Measurements from ENCODE around the gene EXOC3L1. TPM values are rescaled to one million over a fixed set of nuclear protein-coding genes. Genes with fewer than 3 reads are reported as not detected.
A peak's percentile ranks its signal among the peaks of the same experiment; 100 is the strongest.

EXOC3L1 gene
- total RNA-seq, 2 donors from 2014 or later = 0.36 TPM; not detected in 1

DNA sequence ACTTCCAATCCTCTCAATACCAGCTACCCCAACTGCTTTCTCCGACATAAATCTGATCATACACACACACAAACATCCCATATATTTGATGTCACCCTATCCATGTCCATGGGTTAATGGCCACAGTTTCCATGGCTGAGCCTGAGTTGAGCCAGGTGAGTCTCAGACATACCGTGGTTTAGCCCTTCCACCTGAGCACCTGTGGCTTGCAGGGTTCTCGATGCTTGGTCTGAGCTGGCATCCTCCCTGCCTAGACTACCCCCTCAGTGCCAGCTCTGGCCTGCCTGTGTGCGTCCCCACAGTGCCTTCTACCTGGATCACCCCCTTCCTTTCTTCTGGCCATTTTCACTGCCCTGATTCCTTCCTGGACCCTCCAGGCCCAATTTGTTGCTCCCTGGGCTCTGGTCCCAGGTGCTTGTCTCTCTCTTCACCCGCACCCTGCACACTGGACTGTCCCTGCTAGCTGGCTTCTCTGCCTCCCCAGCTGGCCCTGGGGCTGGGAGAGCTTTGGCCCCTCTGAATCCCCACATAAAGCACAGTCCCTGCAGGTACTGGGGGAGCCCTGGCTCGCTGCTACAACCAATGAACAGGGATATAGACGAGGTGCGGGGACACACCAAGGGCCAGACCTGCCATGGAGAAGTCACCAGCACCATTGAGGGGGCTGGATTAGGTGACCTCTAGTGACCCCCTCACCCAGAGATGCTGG, 16.3 kb upstream of the EXOC3L1 start:
- Mint-ChIP-seq H3K27ac (peak overlapping the region; percentile 26 to 37), H3K36me3 (no peaks in the 10 kb centered on the region), H3K9me3 (no peaks in the 10 kb centered on the region)
- DNase-seq (ENCODE audit: low spot score in 2 of 2) = no peak
- ATAC-seq = no peak

DNA sequence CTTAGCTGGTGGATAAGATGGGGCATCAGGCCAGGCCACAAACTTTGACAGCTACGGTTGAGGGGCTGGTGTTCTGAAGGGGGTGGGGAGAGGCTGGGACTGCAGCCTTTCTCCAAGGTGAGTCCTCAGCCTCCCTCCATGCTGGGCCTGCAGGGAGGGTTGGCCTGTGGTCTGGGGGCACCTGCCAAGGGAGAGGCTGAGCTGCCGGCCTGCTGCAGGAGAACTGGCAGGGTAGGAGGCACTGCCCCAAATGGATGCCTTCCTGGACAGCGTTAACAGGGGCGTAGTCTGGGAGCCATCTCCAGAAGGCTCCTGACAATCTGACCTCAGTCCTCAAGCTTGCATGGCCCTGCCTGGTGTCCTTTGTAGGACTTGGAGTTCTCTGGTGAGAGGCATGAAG, 14.1 kb upstream of the EXOC3L1 start:
- ATAC-seq (no peak), DNase-seq (ENCODE audit: low spot score in 2 of 2) (no peak)
- peak overlapping the region in 1 of 2 donors; percentile 26 for H3K27ac Mint-ChIP-seq
- H3K9me3 Mint-ChIP-seq = no peaks in the 10 kb centered on the region
- no peaks in the 10 kb centered on the region for H3K36me3 Mint-ChIP-seq

DNA sequence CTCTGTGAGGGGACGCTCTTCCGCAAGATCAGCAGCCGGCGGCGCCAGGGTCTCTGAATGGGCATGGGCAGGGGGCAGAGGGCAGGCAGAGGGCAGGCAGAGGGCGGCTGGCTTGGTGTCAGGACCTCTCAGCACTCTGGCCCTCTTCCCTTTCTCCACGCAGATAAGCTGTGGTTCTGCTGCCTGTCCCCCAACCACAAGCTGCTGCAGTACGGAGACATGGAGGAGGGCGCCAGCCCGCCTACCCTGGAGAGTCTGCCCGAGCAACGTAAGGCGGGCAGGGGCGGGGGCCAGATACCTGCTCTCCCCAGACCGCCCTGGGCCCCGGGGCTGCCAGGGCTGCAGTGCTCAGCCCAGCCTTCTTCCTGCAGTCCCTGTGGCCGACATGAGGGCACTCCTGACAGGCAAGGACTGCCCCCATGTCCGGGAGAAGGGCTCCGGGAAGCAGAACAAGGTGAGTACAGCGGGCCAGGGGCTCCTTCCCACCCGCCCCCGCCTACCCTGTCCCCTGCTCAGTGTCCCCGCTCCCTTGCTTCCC, 13.1 kb upstream of the EXOC3L1 start:
- no peak for ATAC-seq
- H3K36me3 Mint-ChIP-seq = no peaks in the 10 kb centered on the region
- DNase-seq (ENCODE audit: low spot score in 2 of 2) = no peak
- no peak overlapping the region for H3K27ac Mint-ChIP-seq
- H3K9me3 Mint-ChIP-seq = no peaks in the 10 kb centered on the region

DNA sequence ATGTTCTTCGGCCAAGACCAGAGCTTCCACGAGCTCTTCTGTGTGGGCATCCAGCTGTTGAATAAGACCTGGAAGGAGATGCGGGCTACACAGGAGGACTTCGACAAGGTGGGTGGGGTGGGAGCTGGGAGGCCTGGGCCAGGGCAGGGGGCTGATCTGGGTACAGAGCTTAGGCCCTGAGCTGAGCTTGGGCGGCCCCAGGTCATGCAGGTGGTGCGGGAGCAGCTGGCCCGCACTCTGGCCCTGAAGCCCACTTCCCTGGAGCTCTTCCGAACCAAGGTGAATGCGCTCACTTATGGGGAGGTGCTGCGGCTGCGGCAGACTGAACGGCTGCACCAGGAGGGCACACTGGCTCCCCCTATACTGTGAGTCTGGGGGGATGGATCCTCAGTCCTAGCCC, 12.5 kb upstream of the EXOC3L1 start:
- DNase-seq (ENCODE audit: low spot score in 2 of 2) (no peak), ATAC-seq (no peak)
- H3K9me3 Mint-ChIP-seq = no peaks in the 10 kb centered on the region
- H3K27ac Mint-ChIP-seq = no peak overlapping the region
- no peaks in the 10 kb centered on the region for H3K36me3 Mint-ChIP-seq

DNA sequence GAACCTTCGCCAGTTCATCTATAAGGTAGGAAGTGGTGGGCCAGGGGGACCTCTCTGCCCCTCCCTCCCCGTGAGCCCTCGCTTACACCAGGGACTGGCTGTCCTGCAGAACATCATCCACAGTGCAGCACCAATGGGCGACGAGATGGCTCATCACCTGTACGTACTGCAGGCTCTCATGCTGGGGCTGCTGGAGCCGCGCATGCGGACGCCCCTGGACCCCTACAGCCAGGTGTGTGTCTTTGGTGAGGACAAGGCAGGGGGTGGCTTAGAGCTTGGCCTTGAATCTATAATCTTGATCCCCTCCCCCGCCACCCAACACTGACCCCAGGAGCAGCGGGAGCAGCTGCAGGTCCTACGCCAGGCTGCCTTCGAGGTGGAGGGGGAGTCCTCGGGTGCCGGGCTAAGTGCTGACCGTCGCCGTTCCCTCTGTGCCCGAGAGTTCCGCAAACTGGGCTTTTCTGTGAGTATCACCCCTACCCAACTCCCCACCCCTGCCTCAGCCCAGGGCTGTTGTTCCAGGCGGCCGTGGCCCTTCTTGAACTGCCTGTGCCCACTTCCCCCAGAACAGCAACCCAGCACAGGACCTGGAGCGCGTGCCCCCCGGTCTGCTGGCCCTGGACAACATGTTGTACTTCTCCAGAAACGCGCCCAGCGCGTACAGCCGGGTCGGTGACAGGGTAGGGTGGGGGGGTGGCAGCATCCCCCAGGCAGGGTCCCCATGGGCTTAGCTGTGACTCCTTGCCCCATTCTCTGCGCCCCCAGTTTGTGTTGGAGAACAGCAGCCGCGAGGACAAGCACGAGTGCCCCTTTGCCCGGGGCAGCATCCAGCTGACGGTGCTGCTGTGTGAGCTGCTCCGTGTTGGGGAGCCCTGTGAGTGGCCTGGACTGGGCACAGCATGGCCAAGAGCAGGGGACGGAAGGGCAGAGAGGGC, 11.7 kb upstream of the EXOC3L1 start:
- peaks cover 3 to 4% of the 10 kb centered on the region in 2 donors for H3K36me3 Mint-ChIP-seq
- H3K27ac Mint-ChIP-seq = no peak overlapping the region
- no peaks in the 10 kb centered on the region for H3K9me3 Mint-ChIP-seq
- no peak for ATAC-seq
- no peak for DNase-seq (ENCODE audit: low spot score in 2 of 2)

DNA sequence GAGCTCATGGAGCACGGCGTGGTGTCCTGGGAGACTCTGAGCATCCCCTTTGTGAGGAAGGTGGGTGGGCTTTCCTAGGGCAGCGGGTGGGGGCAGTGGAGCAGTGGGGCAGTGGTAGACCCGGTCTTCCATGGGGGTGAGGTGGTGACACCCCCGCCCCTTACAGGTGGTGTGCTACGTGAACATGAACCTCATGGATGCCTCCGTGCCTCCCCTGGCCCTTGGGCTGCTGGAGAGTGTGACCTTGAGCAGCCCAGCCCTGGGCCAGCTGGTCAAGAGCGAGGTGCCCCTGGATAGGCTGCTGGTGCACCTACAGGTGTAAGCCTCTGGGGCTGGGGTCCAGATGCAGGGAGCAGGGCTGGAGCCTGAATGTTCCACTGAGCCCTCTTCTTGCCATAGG, 10.6 kb upstream of the EXOC3L1 start:
- DNase-seq (ENCODE audit: low spot score in 2 of 2) = no peak
- Mint-ChIP-seq H3K9me3 (no peaks in the 10 kb centered on the region), H3K36me3 (peaks cover 12 to 16% of the 10 kb centered on the region in 2 donors), H3K27ac (no peak overlapping the region)
- ATAC-seq = no peak

DNA sequence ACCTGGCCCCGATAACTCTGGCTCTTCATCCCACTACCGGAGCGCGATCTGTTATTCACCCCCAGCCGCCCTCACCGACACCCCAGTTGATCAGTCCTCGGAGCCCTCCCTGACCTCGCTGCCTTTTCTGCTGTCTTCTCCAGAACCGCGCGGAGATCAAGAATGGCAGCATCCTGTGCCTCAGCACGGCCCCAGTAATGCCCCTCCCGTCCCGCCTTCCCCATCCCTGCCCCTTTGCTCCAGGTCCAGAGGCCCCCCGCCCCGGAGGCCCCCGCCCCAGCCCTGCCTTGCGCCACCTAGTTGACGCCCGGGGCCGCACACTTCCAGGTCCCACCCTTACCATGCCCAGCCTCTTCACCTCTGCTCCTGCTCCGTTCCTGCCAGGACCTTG, 9.9 kb upstream of the EXOC3L1 start:
- no peak overlapping the region for H3K27ac Mint-ChIP-seq
- DNase-seq (ENCODE audit: low spot score in 2 of 2) = no peak

DNA sequence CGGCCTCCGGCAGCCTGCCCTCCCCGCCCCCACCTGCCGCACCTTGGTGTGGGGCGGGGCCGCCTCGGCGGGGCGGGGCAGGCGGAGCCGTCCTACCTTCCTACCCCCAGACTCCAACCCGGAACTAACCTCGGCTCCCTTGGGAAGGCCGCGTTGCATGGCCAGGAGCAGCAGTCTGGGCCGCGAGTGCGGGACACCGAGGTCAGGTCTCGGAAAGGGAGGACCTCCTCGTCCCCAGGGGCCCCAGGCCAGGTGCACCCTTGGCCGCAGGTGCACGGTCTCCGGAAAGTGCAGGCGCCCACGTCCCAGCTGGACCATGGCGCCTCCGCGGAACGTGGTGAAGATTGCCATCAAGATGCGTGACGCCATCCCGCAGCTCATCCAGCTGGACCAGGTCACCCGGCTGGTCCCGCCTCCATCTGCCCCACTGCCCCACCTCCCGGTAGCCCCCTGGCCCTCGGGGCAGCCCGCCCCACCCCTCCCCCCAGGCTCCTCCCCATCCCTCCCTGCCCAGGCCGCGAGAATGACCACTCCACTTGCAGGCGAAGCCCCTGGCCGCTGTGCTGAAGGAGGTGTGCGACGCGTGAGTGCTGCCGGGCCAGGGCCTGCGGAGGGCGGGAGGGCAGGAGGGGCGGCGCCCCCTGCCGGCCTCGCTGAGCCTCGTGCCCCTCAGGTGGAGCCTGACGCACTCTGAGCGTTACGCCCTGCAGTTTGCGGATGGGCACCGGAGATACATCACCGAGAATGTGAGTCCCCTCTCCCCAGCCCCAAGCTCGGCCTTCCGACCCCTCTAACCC, 9.3 kb upstream of the EXOC3L1 start, which contains the start of gene ELMO3:
TSS of gene ELMO3 (plus strand) at position 121 of the 797 bp plus-strand sequence. CDS start at position 317, 196 bp downstream.
- peak within 1 kb of the TSS in 1 of 2 donors; percentile 82 for H3K27ac Mint-ChIP-seq
- ATAC-seq (no peak), DNase-seq (ENCODE audit: low spot score in 2 of 2) (no peak)
- peaks cover 14 to 17% of the 10 kb centered on the region in 2 donors for H3K36me3 Mint-ChIP-seq
- H3K9me3 Mint-ChIP-seq = no peaks in the 10 kb centered on the region

More for the DNA sequence above, 9.9 kb upstream of the EXOC3L1 start:
- H3K36me3 Mint-ChIP-seq = peaks cover 12 to 16% of the 10 kb centered on the region in 2 donors
- no peak for ATAC-seq
- H3K9me3 Mint-ChIP-seq = no peaks in the 10 kb centered on the region

DNA sequence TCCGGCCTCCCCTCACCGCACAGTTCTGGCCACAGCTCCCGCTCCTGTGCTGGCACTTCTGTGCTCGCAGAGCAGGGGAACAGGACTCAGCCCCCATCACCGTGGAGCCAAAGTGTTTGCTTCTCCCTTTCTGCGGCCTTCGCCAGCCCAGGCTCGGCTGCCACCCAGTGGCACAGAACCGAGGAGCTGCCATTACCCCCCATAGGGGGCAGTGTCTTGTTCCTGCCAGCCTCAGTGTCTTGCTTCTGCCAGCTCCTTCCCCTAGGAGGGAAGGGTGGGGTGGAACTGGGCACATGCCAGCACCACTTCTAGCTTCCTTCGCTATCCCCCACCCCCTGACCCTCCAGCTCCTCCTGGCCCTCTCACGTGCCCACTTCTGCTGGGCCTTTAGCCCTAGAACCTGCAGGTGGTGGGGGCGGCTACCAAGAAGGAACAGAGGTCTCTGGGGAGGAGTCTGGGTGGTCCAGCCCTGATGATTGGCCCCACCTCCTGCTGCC, 8.3 kb upstream of the EXOC3L1 start:
- H3K27ac Mint-ChIP-seq = peak overlapping the region in 1 of 2 donors; percentile 82
- peaks cover 19 to 26% of the 10 kb centered on the region in 2 donors for H3K36me3 Mint-ChIP-seq
- no peaks in the 10 kb centered on the region for H3K9me3 Mint-ChIP-seq
- ATAC-seq (peak; percentile 35 to 64), DNase-seq (ENCODE audit: low spot score in 2 of 2) (no peak)

DNA sequence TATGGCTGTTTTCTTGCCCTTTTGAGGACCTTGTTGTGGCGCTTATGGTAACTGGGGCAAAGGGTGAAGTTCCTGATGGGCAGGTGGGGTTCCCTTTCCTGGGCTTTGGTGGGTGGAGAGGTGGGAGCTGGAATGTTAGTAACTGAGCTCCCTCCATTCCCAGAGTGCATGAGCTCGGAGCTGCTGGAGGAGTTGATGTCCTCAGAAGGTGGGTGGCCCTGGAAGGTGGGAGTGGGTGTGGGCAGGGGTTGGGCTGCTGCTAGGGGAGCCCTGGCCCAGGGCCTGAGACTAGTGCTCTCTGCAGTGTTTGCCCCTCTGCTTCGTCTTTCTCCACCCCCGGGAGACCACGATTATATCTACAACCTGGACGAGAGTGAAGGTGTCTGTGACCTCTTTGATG, 7.8 kb upstream of the EXOC3L1 start:
- Mint-ChIP-seq H3K27ac (peak overlapping the region in 1 of 2 donors; percentile 82), H3K9me3 (no peaks in the 10 kb centered on the region), H3K36me3 (peaks cover 21 to 31% of the 10 kb centered on the region in 2 donors)
- peak in 1 of 2 donors; percentile 5 for ATAC-seq
- DNase-seq (ENCODE audit: low spot score in 2 of 2) = no peak

DNA sequence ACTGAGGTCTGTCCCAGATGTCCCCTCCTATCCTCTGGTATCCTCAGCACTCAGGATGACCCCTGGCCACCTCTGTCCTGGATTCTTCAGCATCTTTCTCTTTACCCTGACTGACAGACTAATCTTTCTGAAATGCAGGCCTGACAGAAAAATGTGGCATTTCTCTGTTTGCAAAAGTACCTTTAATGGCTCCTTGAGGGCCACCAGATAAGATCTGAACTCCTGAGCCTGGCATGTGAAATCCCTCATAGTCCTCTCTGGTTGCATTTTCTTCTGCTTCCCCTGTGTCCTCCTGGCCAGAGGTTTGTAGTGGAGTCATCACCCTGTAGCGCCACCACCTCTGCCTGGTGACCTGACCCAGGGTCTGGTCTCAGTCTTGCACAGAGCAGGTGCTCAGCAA, 6.9 kb upstream of the EXOC3L1 start:
- H3K9me3 Mint-ChIP-seq = no peaks in the 10 kb centered on the region
- peaks cover 25 to 35% of the 10 kb centered on the region in 2 donors for H3K36me3 Mint-ChIP-seq
- peak overlapping the region in 1 of 2 donors; percentile 86 for H3K27ac Mint-ChIP-seq
- ATAC-seq (no peak), DNase-seq (ENCODE audit: low spot score in 2 of 2) (no peak)

DNA sequence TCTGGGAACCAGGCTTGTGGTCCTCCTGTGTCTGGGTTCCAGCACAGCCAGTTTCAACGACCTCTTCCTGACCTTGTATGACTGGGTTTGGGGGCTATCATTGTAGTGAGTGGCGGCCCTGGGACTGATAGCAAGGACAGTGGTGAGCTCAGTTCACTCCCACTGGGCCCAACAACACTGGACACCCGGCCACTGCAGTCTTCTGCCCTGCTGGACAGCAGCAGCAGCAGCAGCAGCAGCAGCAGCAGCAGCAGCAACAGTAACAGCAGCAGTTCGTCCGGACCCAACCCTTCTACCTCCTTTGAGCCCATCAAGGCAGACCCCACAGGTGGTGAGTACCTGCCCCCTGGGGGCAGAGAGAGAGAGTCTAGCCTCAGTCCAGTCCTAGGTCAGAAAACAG, 5.7 kb upstream of the EXOC3L1 start:
- no peak for ATAC-seq
- Mint-ChIP-seq H3K27ac (peak overlapping the region; percentile 4 to 67), H3K36me3 (peaks cover 25 to 44% of the 10 kb centered on the region in 2 donors)

DNA sequence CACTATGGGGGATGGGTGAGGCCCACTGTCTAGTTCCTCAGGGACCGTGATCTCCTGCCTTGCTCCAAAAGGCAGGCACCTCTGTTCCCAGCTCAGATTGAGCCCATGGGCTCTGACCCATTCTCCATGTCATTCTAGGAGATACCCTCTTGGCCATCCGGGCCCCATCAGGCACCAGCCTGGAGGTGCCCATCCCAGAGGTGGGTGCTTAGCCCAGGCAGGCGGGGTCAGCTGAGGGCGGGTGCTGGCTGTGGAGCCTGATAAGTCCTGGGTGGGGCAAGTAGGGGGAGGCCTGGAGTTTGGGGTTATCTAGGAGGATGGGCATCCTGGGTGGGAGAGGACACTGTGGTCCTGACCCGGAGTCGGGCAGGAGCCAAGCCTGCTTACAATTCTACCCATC, 4.3 kb upstream of the EXOC3L1 start:
- Mint-ChIP-seq H3K9me3 (no peaks in the 10 kb centered on the region), H3K27ac (peak overlapping the region; percentile 90 to 92), H3K36me3 (peaks cover 25 to 44% of the 10 kb centered on the region in 2 donors)
- DNase-seq (ENCODE audit: low spot score in 2 of 2) (no peak), ATAC-seq (no peak)

More for the DNA sequence above, 5.7 kb upstream of the EXOC3L1 start:
- DNase-seq (ENCODE audit: low spot score in 2 of 2) = no peak
- no peaks in the 10 kb centered on the region for H3K9me3 Mint-ChIP-seq

DNA sequence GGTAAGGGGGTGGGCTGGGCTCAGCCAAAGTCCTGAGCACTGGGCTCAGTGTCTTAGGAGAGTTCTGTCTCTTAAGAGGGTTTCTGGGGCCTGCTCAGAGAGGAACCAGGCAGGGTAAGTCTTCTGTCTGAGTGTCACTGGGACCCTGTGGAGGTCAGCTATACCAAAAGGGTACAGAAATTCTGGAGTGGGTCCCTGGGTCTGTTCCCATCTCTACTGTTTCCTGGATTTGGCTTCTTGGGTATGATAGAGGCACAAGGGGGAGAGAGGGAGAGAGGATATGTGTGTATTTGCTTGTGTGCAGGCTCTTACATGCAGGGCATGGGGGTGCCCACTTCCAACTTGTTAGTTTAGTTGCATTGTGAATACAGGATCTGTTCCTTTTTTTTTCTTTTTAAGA, 3.6 kb upstream of the EXOC3L1 start:
- ATAC-seq = no peak
- no peak for DNase-seq (ENCODE audit: low spot score in 2 of 2)
- Mint-ChIP-seq H3K27ac (peak overlapping the region; percentile 92 to 96), H3K36me3 (peaks cover 25 to 44% of the 10 kb centered on the region in 2 donors), H3K9me3 (no peaks in the 10 kb centered on the region)

DNA sequence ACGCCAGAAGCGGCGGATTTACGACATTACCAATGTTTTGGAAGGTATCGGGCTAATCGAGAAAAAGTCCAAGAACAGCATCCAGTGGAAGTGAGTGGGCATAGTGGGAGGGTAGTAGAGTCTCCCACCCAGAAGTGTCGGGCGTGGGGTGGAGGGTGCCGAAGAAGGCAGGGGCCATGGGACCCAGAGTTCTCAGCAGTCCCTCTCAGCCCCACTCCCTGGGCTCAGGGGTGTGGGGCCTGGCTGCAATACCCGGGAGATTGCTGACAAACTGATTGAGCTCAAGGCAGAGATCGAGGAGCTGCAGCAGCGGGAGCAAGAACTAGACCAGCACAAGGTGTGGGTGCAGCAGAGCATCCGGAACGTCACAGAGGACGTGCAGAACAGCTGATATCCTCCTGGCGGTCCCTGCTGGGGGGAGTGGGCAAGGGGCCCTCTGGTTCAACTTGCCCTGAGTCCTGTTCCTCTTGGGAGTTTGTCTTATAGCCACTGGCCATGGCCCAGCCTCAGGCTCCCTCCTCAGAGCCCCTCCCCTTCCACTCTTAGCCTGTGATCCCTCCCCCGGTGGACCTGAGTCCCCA, 2.9 kb upstream of the EXOC3L1 start:
- ATAC-seq (no peak), DNase-seq (ENCODE audit: low spot score in 2 of 2) (no peak)
- no peaks in the 10 kb centered on the region for H3K9me3 Mint-ChIP-seq
- H3K36me3 Mint-ChIP-seq = peaks cover 25 to 44% of the 10 kb centered on the region in 2 donors
- H3K27ac Mint-ChIP-seq = peak overlapping the region; percentile 92 to 96

Measured in activated naive CD4-positive, alpha-beta T cell treated with anti-CD3 and anti-CD28 coated beads, Interleukin-2, amount 50 U/mL, for 72 hours (primary cell).